Heart left ventricle (tissue), 13 donors: ENCODE results near the gene ZNF782.

Source experiments
- CTCF ChIP-seq, 12 donors: fragments of 200-600 bp; sonication (generic) in 4 of 12; IDR thresholded peaks; one replicate each; pipeline versions ENCODE4 v1.5.0 to v1.8.0; 2018 to 2022; ENCODE audit warnings: antibody characterized with exemption in 12 of 12, mild to moderate bottlenecking in 5 of 12
- POLR2A ChIP-seq, 2 donors: fragments of 450-650 bp; IDR thresholded peaks; one replicate each; pipeline ENCODE4 v1.6.1; 2017; ENCODE audit warnings: antibody characterized with exemption in 2 of 2, mild to moderate bottlenecking in 2 of 2, moderate library complexity in 2 of 2
- donor health status: ischemic (EF 13 %, LVEDD 7.1; RV severe dilation, severe dysfunction).
- donor health status: DM: no; HTN: yes; CAD: no.
- donor health status: DM: no; HTN: no; CAD: no.
- donor health status: ischemic (EF 25% LVEDD 6.9; RV normal size, moderate dysfunction).
- donor health status: ischemic (EF 25% LVEDD 5.7; RV mildly dilated, moderate dysfunction).
- donor health status: ischemic (EF 35%, LVEDD 5.7; RV mildly dilated, moderate dysfunction).
- donor health status: nonischemic (EF 11% LVEDD 7.7; RV severe dilation, severe dysfunction).
- donor health status: DM: yes; HTN: yes; CAD: no.
- donor health status: PGD.
- donor health status: ischemic (EF 29% LVEDD 5.4; RV normal size, mild dysfunction).
- donor health status: nonischemic (EF 23%, LVEDD 6.1; RV moderate dilation, normal function).

- TF ChIP-seq CTCF (IDR thresholded peaks at IDR 0.05), result no peak
- TF ChIP-seq POLR2A (IDR thresholded peaks at IDR 0.05), result no peak
Observed at GRCh38 chr9:96844040-96844439, 10.3 kb downstream of the ZNF782 start.
